ENCODE measurements around the gene DUOX2. TPM values are rescaled to one million over a fixed set of nuclear protein-coding genes. Genes with fewer than 3 reads are reported as not detected.
"Not testable (repeated sequence)": the region's sequence is repeated elsewhere in the genome, so short reads cannot be mapped to it uniquely, and the experiment has no call there.

DUOX2 gene
- total RNA-seq, 1 donor from 2014 or later = not detected

DNA sequence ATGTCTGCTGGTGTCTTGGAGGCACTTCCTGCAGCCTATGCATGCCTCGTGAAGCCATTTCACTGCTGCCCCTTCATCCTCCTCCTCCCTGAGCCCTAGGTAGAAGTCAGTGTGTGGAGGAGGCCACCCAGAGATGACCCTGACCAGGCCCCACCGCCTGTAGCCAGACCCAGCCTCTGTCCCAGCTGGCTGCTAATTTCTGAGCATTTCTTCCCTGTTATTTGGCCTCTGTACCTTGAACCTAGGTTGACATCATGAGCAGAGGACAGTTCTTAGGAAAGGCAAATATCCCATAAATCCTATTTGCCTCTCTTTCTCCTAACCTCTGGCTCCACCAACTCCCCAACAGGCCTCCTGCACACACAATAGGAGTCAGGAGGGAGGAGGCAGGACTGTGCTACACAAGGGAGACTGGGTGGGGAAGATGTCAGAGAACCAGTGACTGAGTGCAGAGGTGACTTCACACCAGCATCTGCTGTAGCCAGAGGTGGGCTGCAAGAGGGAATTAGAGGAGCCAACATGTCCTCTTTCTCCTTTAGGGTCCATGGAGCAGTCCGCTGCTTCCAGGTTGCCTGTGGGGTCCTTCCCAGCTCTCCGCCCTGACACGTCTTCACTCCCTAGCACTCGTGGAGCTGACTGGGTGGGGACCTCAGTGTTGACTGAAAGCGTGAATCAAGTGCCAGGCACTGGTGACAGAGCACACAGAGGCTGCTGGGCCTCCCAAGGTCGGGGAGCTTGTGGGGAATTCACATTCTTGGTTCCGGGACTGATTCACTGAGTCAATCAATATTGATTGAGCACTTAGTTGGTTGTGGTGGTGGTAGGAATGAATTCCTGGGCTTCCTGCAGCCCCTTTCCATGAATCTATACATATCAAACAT is 38.3 kb downstream of the DUOX2 start:
- H3K4me3 ChIP-seq (ENCODE audit: low read depth, low read length); DNase-seq (ENCODE audit: low read depth): not testable (repeated sequence)

DNA sequence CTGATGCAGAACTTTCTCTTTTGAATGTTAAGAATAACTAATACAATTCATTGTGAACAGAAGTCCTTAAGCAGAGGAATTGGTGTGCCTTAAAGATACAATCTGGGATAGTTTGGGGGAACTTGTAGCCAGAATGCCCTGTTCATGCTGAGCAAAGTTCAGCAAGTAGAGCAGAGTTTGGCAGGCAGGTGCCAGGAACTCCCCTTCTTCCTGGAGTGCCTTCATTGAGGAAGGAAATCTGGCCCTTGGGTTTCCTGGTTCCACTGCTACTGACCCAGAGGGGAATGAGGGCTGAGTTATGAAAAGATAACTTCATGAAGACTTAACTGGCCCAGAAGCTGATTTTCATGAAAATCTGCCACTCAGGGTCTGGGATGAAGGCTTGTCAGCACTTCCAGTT is 40.4 kb downstream of the DUOX2 start:
- not testable (repeated sequence) for H3K4me3 ChIP-seq (ENCODE audit: low read depth, low read length); DNase-seq (ENCODE audit: low read depth)

DNA sequence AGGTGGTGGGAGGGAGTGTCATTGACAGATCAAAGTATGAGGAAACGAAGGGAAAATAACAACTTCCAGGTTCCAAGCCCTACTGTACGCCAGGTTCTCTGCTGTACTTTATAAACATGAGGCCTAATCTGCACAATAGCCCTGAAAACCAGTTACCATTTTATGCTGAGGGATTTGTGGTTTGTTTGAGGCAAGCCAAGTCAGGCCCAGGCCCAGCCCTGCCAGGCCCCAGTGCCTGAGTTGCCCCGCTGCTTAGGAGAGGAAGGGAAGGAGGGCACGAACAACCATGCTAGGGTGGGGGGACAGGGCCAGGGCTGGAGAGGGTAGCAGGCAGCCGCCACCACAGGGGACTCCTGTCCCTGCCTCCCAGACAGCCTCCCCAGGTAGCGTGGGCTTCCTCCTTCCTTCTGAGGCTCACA is 44.0 kb downstream of the DUOX2 start:
- not testable (repeated sequence) for H3K4me3 ChIP-seq (ENCODE audit: low read depth, low read length); DNase-seq (ENCODE audit: low read depth)

DNA sequence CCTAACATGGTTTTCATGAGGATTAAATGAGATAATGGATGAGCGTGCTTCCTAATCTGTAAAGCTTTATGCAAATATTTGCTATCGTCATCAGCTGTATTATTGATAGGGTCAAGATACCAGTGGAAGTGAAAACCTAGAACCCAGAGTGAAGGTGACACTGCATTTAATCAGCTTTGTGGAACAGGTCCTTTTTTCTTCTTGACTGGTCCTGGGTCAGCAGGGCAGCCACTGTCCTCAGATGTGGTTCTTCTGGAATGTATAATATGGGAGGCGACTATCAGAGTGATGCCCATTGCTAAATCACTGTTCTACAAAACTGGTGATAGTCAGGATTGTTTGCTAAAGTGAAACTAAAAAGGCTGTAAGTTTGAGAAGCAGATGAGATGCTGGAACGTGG is 49.6 kb downstream of the DUOX2 start:
- H3K4me3 ChIP-seq (ENCODE audit: low read depth, low read length) = no peak overlapping the region
- DNase-seq (ENCODE audit: low read depth) = peak; percentile 6
- TF ChIP-seq, protein P1, sequence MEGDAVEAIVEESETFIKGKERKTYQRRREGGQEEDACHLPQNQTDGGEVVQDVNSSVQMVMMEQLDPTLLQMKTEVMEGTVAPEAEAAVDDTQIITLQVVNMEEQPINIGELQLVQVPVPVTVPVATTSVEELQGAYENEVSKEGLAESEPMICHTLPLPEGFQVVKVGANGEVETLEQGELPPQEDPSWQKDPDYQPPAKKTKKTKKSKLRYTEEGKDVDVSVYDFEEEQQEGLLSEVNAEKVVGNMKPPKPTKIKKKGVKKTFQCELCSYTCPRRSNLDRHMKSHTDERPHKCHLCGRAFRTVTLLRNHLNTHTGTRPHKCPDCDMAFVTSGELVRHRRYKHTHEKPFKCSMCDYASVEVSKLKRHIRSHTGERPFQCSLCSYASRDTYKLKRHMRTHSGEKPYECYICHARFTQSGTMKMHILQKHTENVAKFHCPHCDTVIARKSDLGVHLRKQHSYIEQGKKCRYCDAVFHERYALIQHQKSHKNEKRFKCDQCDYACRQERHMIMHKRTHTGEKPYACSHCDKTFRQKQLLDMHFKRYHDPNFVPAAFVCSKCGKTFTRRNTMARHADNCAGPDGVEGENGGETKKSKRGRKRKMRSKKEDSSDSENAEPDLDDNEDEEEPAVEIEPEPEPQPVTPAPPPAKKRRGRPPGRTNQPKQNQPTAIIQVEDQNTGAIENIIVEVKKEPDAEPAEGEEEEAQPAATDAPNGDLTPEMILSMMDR (conservative IDR thresholded peaks at IDR 0.05; ENCODE audit: low read depth, low read length) = no peak

DNA sequence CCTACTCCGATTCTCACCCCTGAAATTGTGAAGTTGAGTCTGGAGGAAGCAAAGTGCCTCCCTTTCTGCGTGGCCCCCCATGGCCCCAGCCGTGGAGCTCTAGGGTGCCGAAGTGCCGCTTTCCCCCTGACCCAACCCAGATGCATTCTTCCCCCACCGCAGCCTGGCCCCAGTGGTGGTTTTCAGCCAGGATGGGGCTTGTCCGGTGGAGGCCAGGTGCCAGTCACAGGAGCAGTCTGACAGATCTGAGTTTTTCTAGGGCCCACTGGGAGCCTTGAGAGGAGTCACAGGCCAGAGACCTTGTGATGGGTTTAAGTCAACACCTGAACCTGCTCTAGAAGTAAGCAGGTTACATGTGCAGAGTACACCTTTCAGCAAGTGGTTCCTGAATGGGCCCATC is 51.7 kb downstream of the DUOX2 start:
- H3K4me3 ChIP-seq (ENCODE audit: low read depth, low read length); DNase-seq (ENCODE audit: low read depth): not testable (repeated sequence)

DNA sequence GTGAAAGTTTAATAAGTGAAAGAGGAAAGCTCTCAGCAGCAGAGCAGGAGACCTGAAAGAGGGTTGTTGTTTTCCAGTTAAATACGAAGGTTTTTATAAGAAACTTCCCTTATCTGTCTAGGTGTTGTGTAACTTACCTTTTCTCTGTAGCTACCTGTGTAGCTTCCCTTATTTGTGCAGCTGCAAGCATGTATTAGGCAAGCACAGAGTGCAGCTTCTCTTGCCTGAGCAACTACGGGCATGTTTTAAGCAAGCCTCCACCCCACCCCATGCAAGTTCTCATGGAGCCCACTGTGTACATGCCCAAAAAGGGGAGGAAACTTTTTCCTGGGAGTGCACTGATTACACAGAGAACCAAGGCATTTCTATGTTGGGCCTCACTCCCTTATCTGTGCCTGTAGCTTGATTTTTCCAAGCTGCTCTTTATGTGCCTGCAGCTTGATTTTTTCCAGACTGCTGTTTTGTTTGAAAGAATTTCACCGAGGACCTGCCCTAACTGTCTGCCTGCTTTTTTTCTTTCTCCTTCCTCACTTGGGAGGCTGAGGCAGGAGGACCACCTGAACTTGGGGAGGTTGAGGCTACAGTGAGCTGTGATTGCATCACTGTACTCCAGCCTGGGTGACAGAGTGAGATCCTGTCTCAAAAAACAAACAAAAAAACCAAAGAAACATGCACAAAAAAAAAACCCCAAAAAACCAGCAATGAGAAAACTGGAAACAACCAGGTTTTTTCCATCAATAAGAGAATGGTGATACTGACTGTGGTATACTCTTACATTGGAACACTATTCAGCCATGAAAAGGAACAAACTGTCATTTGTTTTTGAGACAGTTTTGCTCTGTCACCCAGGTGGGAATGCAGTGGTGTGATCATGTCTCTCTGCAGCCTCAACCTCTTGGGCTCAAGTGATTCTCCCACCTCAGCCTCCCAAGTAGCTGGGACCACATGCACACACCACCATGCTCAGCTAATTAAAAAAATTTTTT is 55.0 kb downstream of the DUOX2 start:
- DNase-seq (ENCODE audit: low read depth) = not testable (repeated sequence)

DNA sequence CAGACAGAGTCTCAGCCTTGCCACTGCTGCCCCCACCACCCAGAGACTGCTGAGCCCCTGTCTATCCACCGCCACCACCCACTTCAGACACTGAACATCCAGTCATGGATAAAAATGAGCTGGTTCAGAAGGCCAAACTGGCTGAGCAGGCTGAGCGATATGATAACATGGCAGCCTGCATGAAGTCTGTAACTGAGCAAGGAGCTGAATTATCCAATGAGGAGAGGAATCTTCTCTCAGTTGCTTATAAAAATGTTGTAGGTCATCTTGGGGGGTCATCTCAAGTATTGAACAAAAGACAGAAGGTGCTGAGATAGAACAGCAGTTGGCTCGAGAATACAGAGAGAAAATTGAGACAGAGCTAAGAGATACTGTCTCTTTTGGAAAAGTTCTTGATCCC is 61.3 kb downstream of the DUOX2 start:
- not testable (repeated sequence) for H3K4me3 ChIP-seq (ENCODE audit: low read depth, low read length); DNase-seq (ENCODE audit: low read depth)

More for the DNA sequence above, 55.0 kb downstream of the DUOX2 start:
- not testable (repeated sequence) for H3K4me3 ChIP-seq (ENCODE audit: low read depth, low read length)

DNA sequence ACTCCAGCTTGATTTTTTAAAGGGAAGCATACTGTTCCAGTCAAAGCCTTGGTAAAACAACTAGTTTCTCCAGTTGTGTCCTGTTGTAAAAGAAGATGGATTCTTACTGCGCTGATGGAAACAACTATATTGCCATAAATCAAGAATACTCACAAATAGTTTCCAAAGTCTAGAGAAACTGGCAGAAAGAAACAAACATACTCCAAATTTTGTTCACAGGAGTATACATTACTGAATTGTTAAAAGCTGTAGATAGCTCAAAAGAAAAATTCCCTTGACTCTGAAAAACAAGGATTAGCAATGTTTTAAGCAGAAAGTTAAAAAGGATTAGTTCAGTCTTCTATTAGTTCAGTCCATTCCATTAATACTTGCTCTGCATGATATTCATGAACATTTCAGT is 63.4 kb downstream of the DUOX2 start:
- TF ChIP-seq, protein P1 (conservative IDR thresholded peaks at IDR 0.05; ENCODE audit: low read depth, low read length) = no peak
- no peak for DNase-seq (ENCODE audit: low read depth)
- H3K4me3 ChIP-seq (ENCODE audit: low read depth, low read length) = no peak overlapping the region

DNA sequence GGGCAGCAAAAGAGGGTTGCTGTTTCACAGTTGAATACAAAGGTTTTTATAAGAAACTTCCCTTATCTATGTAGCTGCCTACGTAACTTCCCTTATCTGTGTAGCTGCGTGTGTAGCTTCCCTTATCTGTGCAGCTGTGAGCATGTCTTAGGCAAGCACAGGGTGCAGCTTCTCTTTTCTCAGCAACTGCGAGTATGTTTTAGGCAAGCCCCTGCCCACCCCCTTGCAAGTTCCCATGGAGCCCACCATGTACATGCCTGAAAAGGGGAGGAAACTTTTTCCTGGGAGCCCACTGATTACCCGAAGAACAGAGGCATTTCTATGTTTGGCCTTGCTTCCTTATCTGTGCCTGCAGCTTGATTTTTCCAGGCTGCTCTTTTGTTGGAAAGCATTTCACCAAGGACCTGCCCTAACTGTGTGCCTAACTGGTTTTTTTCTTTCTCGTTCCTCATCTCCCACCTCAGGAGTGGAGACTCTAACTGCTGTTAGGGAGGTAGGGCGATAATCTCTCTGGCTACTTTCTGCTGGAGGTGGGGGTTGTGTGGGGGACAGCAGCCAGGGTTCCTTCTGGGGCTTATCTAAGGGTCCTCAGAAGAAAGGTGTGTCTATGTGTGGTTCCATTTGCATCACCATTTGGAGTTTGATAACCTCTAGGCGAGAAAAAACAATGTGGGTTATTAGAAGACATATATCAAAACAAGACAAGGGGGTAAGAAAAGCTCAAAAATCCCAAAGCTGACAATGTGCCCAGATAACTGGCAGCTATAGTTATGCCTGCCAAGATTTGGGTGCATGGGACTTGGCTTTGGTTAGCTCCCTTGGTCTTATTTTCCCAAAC is 65.0 kb downstream of the DUOX2 start:
- no peak for DNase-seq (ENCODE audit: low read depth)

DNA sequence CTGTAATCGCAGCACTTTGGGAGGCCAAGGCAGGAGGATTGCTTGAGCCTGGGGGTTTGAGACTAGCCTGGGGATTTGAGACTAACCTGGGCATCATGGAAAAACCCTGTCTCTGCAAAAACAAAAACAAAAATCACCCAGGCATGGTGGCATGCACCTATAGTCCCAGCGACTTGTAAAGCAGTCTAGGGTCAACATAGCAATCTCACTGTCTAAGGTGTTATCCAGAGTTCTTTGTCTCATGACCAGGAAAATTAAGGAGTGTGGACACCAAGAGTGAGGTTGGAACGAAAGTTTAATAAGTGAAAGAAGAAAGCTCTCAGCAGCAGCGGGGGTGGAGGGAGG is 65.6 kb downstream of the DUOX2 start:
- H3K4me3 ChIP-seq (ENCODE audit: low read depth, low read length); DNase-seq (ENCODE audit: low read depth): not testable (repeated sequence)

More for the DNA sequence above, 65.0 kb downstream of the DUOX2 start:
- H3K4me3 ChIP-seq (ENCODE audit: low read depth, low read length) = no peak overlapping the region
- TF ChIP-seq, protein P1 (conservative IDR thresholded peaks at IDR 0.05; ENCODE audit: low read depth, low read length) = no peak

DNA sequence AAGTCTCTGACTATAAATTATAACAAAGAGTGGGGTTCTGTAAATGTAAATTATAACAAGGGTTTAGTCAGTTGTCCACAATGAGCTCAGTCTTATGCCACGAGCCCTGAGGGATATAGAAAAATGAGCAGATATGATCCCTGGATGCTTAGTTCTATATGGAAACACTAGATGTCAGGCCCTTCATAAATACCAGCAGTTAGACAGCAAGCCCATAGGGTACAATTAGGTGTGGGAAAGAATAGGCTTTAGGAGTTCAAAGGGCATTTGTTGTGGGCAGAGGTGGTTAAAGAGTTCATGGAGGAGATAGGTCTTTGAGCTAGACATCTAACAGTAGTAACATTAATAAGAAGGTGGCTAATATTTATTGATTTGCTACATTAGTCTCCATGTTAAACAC is 69.7 kb downstream of the DUOX2 start:
- not testable (repeated sequence) for DNase-seq (ENCODE audit: low read depth); H3K4me3 ChIP-seq (ENCODE audit: low read depth, low read length)

DNA sequence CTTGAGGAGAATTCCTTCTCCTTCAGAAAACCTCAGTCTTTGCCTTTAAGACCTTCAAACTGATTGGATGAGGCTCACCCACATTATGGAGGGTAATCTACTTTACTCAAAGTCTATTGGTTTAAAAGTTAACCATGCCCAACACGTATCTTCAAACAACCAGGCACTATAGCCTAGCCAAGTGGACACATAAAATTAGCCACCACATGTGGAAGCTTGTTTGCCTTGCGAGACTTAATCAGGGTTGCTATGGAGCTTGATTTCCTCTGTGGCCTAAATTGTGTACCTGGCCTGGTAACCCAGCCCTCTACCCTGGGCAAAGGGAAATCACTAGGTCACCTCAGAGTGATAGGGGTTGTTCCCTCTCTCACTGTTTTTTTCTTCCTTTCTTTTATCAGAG is 71.1 kb downstream of the DUOX2 start:
- not testable (repeated sequence) for H3K4me3 ChIP-seq (ENCODE audit: low read depth, low read length); DNase-seq (ENCODE audit: low read depth)
